Sigmoid colon (tissue), 4 donors: ENCODE results near the gene ADD2.

Experiments used
- EP300 ChIP-seq, 4 donors: sonication (generic); formaldehyde crosslinking; IDR thresholded peaks; one replicate each; pipeline ENCODE4 v1.6.1; 2017; ENCODE audit warnings: antibody characterized with exemption in 4 of 4
- POLR2A ChIP-seq, 2 donors: fragments of 450-650 bp; IDR thresholded peaks; one replicate each; pipeline ENCODE4 v1.6.1; 2016; ENCODE audit warnings: antibody characterized with exemption in 2 of 2, mild to moderate bottlenecking in 2 of 2, moderate library complexity in 2 of 2
- TF ChIP-seq, protein P1 (sequence below), 4 experiments: fragments of 450-650 bp in 3 of 4; fragments of 200-600 bp in 1 of 4; IDR thresholded peaks; one replicate each; pipeline ENCODE4 v1.5.1; 2016 to 2019; ENCODE audit warnings: antibody characterized with exemption in 4 of 4, mild to moderate bottlenecking in 3 of 4, moderate library complexity in 2 of 4

DNA sequence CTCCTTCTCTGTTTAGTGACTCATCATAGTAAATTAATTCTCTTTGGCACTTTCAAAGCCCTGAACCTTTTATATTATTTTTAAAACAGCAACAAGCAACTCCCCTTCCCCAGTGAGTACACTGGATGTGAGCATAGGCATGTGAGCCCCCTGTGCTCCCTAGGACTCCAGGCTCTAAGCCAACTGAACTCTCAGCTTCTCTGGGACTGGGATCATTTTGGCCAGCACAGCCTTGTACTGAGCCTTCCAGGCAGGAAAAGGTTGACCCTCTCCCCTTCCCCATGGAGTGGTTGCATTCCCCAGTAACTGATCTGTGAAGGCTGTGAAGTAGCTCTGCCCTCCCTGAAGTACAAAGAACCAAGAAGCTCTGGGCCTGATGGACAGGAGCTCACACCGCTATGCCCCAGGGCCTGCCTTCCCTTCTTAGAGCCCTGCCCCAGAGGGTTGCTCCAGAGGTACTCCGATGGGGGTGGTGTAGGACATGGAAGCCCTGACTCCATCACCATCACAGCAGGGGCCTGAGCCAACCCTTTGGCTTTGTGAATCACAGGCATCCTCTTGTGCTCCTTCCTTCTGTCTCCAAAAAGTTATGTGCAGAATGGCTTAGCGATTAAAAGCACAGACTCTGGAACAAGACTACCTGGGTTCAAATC is 57.8 kb downstream of the ADD2 start:
- TF ChIP-seq, protein P1, sequence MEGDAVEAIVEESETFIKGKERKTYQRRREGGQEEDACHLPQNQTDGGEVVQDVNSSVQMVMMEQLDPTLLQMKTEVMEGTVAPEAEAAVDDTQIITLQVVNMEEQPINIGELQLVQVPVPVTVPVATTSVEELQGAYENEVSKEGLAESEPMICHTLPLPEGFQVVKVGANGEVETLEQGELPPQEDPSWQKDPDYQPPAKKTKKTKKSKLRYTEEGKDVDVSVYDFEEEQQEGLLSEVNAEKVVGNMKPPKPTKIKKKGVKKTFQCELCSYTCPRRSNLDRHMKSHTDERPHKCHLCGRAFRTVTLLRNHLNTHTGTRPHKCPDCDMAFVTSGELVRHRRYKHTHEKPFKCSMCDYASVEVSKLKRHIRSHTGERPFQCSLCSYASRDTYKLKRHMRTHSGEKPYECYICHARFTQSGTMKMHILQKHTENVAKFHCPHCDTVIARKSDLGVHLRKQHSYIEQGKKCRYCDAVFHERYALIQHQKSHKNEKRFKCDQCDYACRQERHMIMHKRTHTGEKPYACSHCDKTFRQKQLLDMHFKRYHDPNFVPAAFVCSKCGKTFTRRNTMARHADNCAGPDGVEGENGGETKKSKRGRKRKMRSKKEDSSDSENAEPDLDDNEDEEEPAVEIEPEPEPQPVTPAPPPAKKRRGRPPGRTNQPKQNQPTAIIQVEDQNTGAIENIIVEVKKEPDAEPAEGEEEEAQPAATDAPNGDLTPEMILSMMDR (IDR thresholded peaks at IDR 0.05): no peak
- no peak for TF ChIP-seq EP300 (IDR thresholded peaks at IDR 0.05)
- TF ChIP-seq POLR2A (IDR thresholded peaks at IDR 0.05): no peak
